GM12865 (cell line): ENCODE measurements around the gene CLCA4.

Experiments
- DNase-seq: peaks from one replicate; pipeline ENCODE4 v3.0.0; 2010; ENCODE audit warnings: low read depth
- H3K4me3 ChIP-seq: 2 replicates; pipeline ENCODE4 v1.5.1; 2011; ENCODE audit warnings: mild to moderate bottlenecking, low read depth, low read length, control low read depth
- CTCF ChIP-seq: IDR thresholded peaks from 2 replicates; pipeline ENCODE4 v1.5.1; 2011; ENCODE audit warnings: low read length, control low read depth, low read depth, inconsistent platforms; ENCODE audit not compliant: insufficient read depth; ENCODE audit errors: missing control alignments

Gene CLCA4

GRCh38 chr1:86551305-86551704, 4.4 kb downstream of the CLCA4 start:
- no peak for DNase-seq
- H3K4me3 ChIP-seq, result no peak overlapping the region
- no peak for TF ChIP-seq CTCF

GRCh38 chr1:86552376-86552775, 5.5 kb downstream of the CLCA4 start:
- no peak for TF ChIP-seq CTCF
- no peak overlapping the region for H3K4me3 ChIP-seq
- DNase-seq, result no peak

- TF ChIP-seq CTCF, result no peak
- DNase-seq, result no peak
These were observed 10.9 kb downstream of the CLCA4 start for GRCh38 chr1:86557739-86558138.

GRCh38 chr1:86563849-86564248, 17.0 kb downstream of the CLCA4 start:
- DNase-seq, result no peak
- no peak overlapping the region for H3K4me3 ChIP-seq
- no peak for TF ChIP-seq CTCF

More at GRCh38 chr1:86557739-86558138, 10.9 kb downstream of the CLCA4 start:
- H3K4me3 ChIP-seq, result no peak overlapping the region

- H3K4me3 ChIP-seq, result no peak overlapping the region
- no peak for TF ChIP-seq CTCF
- DNase-seq, result no peak
These were observed 20.5 kb downstream of the CLCA4 start for GRCh38 chr1:86567341-86567740.

GRCh38 chr1:86567878-86568277, 21.0 kb downstream of the CLCA4 start:
- DNase-seq, result no peak
- no peak for TF ChIP-seq CTCF
- no peak overlapping the region for H3K4me3 ChIP-seq

- no peak for TF ChIP-seq CTCF
- no peak for DNase-seq
- no peak overlapping the region for H3K4me3 ChIP-seq
These were observed 27.0 kb downstream of the CLCA4 start for GRCh38 chr1:86573763-86574484.
